NCI-H1417 treated with DMSO at 0.1 percent for 48 hours (cell line): ENCODE measurements around the gene PRR16.

Experiments
- DNase-seq: peaks from one replicate; lab custom pipeline; 2025; lab: John Stamatoyannopoulos, UW

PRR16 gene

DNA sequence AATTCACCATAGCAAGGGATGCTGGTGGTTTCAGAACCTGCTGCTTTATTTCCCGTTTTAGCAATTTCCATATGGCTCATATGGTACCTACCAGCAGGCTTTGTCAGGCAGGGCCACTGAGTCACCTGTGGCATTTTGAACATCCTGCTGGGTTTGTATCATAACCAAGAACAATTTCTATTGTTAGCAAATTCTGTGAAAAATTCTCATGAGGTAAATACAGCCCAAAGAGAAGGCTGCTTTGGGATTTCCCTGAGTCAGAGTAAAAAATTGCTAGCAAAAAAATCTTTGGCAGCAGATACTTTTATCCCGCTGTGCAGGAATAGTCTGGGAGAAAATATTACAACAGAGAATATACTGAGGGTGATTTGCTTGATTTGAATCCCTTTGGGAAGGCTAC lies 52.7 kb downstream of the PRR16 start:
- no peak for DNase-seq

DNA sequence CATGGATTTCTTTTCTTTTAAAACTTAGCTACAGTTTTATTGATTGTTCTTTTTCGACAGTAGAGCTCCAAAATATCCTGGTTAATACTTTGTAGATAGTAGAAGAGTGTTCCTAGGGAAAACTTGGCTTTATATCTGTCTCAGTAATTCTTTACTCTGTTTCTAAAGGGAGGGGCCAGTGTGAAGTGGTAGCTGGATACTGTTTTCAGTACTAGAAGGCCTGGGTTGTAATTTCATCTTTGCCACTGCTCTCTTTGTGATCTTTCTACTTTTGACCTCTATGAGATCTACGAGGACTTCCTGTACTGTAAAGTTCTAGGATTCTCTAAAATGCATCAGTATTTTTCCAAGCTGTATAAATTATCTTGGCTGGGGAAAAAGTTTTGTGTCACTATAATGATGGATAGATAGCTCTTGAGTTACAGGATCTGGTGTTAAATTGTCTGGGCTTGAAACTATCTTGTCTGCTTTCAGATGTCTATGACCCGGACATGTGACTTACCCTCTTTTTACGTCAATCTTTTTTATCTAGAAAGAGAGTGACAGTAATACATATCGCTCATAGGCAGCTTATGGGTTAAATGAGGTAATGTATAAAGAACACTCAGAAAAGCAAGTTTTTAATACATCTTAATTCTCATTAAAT lies 53.6 kb downstream of the PRR16 start:
- DNase-seq: no peak

DNA sequence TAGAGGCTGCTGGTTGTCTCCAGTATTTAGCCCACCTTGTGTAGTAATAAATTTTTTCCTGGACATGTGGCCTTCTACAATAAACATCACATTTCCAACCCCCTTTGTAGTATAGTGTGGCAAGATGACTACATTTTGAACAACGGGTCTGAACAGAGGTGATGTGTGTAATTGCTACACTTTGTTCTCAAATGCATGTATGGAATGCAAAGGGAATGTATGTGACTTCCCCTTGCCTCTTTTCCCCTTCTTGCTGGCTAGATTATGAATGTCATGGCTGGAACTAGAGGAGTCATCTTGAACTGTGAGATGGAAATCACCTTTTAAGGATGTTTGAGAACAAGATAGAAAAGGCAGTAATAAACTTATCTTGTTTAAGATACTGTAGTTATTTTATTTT lies 54.5 kb downstream of the PRR16 start:
- DNase-seq: no peak

DNA sequence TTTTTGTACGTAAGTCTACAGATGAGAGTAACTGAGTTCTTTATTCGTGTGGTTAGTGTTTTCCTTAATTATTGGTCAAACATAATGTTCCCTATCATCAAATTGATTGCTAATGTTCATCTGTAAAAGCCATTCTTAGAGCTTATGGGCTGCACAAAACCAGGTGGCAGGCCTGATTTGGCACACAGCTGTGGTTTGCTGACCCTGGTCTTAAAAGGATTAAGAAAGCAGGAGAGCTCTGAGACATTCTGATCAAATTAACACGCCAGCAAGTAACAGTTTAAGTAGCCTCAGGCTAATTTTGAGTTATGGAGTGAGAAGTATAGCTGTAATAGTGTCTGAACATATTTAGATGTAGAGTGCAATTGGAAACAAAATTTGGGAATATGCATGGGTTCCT lies 63.2 kb downstream of the PRR16 start:
- no peak for DNase-seq

DNA sequence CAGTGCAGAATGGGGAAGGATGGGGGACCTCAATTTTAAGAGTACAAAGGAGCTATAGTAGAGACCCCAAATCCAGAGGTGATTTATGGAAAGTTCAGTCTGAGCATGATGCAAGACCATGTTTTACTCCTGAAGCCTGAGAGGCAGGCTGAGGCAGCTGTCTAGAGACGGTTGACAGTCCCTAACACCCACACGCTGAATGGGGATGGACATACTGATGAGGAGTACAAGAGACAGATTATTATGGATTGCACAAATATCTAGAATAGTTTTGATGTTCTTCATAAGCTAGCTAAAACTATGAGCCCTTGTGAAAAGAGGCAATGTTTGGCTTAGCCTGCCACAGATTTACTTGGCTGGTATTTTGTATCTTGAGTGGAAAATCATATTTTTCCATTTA lies 64.5 kb downstream of the PRR16 start:
- no peak for DNase-seq

DNA sequence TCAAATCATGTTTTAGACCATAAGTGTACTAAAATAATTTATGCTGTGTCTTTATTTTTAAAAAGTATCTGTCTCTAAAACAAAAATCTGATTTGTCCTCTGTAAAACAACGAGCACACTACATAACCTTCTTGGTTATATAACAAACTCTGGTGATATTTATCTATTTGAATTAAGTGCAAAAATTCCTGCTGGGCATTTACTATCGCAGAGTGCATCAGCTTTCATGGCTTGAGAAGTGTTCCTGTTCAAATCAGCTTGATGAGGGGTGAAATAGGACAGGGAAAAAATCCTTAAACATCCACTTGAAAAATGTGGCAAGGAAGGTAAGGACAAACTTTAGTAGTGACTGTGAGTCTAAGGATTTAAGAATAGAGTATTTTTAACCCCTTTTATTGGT lies 65.3 kb downstream of the PRR16 start:
- DNase-seq: no peak

DNA sequence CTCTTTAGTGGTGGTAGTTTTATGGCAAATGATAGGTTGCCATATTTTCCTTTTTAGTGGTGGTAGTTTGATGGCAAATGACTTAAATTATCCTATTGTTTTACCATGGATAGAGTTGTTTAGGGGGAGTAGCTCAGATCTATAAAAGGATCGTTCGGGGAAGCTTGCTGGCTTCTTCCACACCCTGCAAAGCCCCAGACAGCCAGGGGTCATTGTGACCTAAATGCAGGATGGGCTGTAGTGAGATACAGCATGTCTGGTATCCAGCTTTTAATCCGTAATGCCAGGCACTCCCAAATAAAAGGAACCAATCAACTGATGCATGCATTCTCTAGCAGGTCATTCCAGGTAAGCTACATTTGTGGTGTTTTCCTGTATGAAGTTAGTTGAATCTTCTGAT lies 67.1 kb downstream of the PRR16 start:
- no peak for DNase-seq

DNA sequence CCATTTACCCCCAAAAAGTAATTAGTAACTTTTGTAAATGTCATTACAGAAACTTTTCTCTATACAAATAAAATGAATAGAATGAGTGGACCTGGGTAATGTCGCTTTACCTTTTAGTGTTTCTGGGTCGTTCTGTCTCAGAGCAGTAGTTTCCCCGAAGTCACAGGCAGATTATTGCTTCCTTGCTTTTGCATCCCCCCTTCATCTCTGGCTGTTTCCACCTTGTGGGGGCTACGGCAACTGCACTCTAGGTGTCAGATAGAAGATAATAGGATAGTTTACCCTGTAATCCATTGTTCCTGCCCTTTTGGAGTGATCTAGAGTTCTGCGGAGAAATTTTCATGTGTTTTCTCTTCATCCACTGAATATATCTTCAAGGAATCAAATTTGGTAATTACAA lies 68.7 kb downstream of the PRR16 start:
- no peak for DNase-seq

DNA sequence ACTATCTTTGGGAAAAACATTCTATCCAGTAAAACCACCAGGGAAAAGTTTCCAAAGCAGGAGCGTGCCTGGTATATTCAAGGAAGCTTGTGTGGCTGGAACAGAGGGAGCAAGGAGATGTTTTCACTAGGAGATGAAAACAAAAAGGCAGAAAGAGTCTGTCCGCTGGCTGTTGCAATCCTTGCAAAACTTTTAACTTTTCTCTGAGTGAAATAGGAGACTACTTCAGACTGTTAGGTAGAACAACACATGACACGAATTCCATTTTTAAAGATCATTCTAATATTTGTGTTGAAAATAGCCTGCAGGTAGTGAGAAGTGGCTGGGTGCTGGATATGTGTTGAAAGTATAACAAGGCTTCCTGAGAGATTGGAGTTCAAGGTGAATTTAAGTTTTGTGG lies 69.5 kb downstream of the PRR16 start:
- DNase-seq: no peak

DNA sequence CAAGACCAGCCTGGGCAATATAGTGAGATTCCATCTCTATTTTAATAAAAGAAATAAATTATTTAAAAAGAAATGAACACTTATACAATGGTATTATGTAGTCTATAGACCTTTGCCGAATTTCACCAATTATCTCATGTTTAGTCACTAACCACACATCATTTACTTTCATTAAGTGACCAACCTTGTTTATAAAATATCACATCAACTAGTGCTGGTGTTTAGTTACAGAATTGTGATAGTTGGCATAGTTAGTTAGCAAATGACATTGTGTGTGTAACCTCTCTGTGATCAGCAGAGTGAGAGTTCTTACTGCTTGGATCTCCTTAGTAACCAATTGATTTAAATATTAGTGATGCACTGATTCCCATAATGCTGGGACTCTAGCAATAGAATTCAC lies 71.8 kb downstream of the PRR16 start:
- DNase-seq: no peak

DNA sequence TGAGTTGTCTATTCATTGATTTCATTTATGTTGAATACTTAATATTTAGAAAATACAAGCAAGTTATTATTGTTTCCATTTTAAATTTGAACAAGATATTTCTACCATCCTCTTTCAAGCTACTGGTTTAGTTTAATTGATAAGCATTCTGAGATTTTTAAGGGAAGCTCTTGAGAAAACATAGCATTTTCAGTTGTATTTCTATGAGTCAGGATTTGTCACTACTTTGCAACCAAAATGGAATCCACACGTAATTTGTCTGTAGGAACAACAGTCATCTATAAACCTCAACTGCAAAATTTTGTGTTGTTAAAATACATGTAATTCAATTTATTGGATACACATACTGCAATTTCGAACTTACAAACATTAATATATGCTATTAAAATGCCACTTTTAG lies 74.0 kb downstream of the PRR16 start:
- no peak for DNase-seq

DNA sequence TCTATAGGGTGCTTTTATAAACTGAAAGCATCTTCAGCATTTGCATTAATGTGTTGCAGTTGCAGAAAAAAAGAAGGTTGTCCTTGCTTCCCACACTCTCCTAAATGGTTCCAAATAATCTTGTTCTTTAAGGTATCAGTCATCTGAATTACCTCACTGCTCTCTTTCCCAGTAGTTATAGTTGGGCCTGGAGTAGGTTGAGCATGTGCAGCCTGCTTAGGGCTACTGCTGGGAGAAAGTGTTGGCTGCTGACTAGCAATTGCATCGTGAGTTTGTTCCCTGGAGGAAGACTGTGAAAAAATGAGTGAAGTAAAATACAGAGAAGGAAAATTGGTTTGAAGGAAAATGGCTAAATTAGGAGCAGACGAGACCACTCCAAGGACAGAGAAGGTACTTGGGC lies 74.5 kb downstream of the PRR16 start:
- DNase-seq: no peak

DNA sequence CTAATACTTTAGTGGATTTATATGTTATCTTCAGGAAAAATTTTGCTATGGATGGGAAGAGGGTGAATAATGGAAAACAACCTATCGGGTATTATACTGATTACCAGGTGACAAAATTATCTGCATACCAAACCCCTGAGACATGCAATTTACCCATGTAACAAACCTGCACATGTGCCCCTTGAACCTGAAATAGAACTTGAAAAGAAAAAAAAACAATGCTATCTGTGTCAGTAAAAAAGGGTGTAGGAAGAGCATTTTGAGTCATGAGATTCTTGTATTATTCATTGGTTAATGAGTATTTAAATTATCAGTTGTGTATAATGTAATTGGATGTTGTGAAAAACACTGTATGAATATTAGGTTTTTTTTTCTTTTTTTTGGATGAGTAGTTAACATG lies 75.4 kb downstream of the PRR16 start:
- no peak for DNase-seq

DNA sequence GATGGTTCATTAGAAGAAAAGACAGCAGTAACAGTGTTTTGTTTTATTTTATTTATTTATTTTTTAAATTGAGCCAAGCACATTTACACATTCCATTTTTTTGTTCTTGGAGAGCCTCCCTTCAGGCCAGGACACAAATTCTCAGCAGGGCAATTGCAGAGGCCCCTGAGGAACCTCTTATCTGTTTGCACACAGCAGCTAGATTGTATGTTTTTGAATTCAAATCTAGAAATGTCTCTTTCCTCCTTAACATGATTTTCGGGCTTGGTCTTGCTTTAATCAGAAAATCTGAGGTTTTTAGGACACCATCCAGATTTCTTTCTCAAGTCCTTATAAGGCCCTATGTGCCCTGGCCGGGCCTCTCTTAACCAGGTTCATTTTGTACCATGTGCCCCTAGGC lies 76.0 kb downstream of the PRR16 start:
- DNase-seq: no peak

DNA sequence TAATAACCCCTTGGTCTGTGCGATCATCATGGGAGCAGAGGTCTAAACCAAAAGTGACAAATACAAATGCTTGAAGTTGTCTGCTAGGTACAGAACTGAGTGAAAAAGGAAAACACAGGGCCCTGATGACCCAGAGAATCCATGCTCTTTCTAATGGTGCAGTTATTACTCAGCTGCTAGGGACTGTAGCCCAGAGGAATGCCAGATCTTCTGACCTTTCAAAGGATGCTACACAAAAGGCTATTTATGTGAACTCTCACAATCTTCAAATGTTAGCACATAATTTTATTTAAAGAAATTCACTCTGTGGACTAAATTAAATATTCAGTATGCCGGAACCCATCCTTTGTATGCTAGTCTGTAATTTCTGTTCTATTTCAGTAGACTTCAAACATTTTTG lies 79.9 kb downstream of the PRR16 start:
- no peak for DNase-seq

DNA sequence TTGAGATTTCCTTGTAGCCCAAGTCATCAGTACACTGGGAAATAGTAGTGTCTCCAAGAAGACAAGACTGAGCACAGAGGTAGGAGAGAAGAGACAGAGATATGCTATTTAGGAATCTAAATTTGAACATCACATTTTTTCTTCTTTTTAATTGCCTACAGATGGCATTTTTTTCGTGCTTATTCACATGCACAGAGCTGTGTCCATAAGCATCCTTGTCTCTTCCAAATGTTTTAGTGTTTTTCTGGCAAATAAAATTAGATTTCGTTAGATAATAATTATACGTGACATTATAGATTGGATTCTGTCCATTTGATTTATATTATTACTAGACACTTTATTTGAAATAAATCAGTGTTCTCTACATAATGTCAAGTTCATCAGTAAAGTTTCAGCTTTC lies 80.9 kb downstream of the PRR16 start:
- DNase-seq: no peak

DNA sequence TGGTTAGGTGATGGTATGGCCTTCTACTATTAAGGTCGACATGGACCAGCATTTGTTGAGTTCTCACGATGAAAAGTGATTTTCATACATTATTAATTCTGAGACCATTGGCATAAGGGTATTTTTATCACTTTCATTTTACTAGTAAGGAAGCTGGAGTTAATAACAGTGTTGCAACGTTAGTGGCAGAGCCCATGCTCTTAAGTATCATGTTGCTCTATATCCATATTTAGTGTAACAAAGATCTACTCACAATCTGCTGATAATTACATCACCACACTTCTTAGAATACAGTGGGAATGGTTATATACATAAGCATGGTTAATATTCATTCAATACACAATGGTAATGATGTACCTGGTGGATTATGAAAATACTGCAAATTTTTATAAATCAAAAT lies 81.9 kb downstream of the PRR16 start:
- no peak for DNase-seq

DNA sequence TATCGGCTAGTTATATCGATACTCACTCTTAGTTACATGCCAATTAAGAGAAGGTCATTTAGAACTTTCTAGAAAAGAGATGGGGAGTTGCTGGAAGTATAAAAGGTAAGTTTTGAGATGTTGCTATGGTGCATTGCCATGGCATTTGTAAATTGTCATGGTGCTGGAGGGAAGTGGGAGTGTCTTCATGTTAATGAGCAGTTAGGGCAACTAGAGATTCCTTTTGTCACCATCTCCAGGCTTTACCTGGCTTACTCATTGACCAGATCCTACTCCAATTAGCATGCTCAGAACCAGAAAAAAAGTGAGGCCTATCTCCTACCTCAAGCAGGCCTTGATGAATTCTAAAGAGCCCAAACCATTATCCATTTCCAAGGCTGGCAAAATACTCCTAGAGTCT lies 82.8 kb downstream of the PRR16 start:
- DNase-seq: no peak

DNA sequence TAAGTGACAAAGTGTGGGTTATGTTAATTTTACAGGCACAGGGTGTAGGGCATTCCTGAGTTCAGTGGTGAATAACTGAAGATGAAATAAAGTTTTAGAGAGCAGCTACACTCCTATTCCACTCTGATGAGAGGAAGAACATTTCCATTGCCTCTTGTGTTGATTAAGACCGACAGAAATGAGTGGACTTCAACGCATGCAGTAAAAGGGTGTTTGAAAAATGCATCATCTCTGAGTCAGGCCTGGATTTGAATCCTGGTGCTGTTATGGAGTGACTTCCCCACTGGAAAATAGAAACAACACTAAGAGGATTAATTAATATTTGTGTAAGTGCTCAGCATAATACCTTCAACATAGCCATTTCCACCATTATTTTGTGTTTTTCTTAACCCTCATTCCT lies 86.3 kb downstream of the PRR16 start:
- DNase-seq: no peak

DNA sequence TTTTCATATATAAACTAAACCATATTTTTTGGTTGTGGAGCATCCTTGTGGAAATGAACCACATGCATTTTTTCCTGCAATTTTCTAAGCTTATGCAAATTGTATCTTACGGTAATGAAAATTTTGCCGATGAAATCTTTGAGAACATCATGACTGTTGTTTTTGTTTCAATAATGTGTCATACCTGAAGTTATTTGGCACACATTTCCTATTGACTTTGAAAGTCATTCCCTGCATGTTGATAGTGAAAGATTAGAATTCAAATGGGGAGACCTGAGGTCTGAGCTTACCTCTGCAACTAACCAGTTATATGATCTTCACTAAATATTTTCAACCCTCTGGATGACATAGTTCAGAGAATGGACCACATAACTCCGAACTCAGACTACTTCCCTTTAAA lies 88.5 kb downstream of the PRR16 start:
- DNase-seq: no peak

DNA sequence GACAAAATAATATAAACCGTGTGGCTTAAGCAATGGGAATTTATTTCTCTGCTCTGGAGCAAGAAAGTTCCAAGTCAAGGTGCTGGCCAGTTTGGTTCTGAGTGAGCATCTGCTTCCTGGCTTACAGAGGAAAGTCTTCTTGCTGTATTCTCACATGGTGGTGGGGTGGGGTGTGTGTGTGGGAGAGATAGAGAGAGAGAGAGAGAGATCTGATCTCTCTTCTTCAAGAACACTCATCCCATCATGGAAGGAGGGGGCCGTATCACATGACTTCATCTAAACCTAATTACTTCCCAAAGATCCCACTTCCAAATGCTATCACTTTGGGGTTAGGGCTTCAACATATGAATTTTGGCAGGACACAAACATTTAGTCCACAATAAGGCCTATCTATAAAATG lies 91.2 kb downstream of the PRR16 start:
- DNase-seq: no peak

DNA sequence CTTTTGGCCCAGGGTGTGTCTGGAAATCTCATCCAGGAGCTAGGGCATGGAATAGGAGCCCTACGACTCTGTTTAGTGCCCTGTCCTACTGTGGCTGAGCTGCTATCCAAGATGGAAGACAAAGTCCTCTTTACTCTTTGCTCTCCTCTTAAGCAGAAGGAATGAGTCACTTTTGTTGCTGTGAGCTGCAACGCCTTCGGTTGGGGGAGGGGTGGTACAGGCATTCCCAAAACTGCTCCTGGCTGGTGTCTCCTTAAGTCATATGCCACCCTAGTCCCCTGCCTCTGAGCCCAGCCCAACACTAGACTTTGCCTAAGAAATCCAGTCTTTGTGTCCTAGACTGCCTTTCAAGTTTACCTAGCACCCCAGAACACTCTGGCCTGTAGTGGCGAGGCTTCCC lies 99.9 kb downstream of the PRR16 start:
- DNase-seq: no peak

DNA sequence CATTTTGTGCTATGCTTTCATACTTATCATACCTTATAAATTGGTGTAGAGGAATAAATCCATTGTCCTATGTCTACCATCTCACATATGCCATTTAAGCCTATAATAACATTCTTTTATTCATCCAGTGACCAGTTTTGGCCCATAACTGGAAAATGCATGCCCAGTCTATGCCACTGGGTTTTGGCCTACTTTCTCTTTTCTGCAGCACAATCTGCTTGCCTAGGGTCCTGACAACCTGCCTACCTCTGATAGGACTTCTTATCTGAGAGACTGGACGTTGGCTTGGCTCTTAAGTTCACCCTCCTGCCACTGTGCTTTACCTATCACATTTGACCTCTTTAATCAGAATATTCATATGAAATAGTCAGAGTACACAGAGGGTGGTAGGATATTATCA lies 103.0 kb downstream of the PRR16 start:
- no peak for DNase-seq

DNA sequence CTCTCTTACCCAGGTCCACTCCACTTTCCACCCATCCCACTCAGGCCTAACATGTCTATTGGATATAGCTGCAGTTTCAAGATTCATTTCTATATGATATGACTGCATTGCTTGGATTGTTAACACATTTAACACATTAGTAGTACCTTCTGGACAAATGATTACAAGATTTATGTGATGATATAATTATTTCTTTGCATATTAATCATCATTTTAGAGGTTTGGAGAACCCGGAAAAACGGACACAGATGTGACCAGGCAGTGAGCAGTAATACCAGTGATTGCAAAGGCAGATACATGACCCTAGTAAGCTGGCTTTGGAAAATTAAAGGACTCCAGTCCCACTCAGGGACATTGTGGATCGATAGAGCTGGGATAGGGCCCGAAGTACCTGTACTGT lies 103.8 kb downstream of the PRR16 start:
- no peak for DNase-seq

DNA sequence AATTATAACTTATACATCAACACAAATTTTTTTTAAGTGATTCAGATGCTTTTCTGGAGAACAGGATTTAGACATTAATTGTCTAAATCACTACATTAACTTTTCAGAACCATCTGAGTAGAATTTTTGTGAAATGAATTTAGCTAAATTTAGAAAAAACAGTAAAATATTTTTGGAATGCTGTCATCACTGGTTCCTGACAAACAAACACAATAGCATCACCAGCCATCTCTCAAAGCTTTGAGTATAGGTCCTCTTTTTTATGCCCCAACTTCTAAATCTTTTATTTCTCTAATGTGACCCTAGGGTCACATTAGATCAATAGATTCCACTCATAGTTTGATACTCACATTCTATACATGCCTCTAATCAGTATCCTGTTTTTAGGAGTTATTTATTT lies 104.6 kb downstream of the PRR16 start:
- DNase-seq: no peak
